ENCODE results near the gene SLC35F2. TPM values are rescaled to one million over a fixed set of nuclear protein-coding genes. Genes with fewer than 3 reads are reported as not detected.
"Not testable (repeated sequence)": the region's sequence is repeated elsewhere in the genome, so short reads cannot be mapped to it uniquely, and the experiment has no call there.

The SLC35F2 gene, protein sequence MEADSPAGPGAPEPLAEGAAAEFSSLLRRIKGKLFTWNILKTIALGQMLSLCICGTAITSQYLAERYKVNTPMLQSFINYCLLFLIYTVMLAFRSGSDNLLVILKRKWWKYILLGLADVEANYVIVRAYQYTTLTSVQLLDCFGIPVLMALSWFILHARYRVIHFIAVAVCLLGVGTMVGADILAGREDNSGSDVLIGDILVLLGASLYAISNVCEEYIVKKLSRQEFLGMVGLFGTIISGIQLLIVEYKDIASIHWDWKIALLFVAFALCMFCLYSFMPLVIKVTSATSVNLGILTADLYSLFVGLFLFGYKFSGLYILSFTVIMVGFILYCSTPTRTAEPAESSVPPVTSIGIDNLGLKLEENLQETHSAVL
- 4.1 TPM for polyA plus RNA-seq (ENCODE audit: insufficient read length)

DNA sequence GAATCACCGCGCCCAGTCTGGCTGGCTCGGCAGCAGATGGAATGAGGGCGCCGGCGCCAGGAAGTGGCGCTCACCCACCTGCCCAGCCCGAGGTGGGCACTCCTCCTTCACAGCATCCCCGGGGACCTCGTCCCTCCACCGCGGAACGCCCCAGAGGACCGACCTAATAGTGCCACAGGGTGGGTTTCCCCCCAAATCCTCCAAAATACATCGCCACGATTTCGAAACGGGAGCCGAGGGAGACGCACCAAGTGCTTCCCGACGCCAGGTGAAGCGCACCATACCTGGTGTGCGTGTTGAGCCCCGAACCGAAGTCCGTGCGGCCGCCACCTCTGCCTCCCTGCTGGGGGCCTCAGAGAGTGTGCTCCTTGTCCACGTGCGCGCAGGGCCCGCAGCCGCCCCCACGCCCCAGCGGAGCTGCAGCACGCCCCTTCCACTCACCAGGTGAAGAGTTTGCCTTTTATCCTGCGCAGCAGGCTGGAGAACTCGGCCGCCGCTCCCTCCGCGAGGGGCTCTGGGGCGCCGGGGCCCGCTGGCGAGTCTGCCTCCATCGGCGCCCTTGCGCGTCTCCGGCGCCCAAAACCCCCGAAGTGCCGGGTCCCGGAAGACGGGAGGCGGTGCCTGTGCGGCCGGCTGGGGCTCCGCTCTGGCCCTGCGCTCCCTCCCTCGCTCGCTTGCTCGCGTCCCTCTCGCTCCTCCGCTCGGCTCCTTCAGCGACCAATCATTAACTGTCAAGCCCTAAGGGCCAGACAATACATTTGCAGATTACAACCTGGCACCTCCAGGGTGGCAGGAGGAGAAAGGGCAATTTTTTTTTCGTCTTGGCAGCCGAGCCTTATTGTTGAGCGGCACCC is at the start of gene SLC35F2:
SLC35F2 (minus strand) TSS at position 571 of the 854 bp plus-strand sequence; CDS start at position 551, 20 bp downstream.
- DNase-seq (ENCODE audit: low read depth): no peak

DNA sequence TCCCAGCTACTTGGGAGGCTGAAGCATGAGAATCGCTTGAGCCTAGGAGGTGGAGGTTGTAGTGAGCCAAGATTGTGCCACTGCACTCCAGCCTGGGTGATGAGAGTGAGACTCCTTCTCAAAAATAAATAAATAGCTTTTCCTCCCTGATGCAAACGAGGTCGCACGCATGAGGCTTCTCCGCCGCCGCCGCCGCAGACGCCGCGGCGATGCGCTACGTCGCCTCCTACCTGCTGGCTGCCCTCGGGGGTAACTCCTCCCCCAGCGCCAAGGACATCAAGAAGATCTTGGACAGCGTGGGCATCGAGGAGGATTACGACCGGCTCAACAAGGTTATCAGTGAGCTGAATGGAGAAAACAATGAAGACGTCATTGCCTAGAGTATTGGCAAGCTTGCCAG is 49.6 kb upstream of the SLC35F2 start:
- no peak for DNase-seq (ENCODE audit: low read depth)

DNA sequence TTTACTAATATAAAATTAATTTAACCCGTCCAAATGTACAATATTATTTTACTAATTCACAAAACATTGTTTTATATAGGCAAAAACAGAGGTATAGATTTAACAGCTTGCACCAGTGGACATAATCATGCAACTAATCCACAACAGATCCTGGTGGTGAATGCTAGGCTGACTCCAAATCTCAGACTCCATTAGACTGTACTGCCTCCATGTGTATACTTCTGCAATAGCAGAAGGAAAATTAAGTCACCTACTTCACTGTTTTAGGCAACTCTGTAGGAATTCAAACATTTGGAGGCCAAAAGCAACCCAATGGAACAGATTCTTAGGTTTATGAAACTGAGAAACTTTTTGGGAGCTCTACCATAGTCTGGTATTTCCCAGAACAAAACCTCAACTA is 39.7 kb upstream of the SLC35F2 start:
- peak; percentile 1 for DNase-seq (ENCODE audit: low read depth)

DNA sequence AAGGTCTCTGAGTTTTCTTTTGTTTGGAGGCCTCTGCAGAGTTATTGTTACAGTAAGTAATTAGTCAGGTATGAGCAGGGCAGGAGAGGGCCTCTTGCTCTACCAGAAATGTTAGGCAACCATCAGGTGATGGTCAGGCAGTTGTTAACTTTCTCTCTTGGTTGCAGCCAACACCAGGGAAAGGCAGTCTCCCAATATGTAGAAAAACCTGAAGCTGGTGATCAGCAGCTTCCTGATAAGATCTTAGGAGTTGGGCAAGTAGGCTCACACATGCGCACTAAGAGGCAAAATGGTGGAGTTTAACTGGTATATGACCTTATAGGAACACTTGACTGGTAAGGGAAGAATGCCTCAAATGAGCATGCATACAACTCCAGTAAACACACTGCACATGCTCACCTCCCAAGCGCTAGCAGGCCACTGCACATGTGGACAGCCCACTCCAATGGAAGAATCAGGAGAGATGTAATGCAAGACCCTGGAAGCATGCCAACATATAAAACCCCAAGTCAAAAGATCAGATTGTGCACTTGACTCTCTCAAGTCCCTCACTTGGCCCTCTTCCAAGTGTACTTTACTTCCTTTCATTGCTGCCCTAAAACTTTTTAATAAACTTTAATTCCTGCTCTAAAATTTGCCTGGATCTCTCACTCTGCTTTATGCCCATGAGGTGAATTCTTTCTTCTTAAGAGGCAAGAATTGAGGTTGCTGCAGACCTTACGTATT is 23.7 kb upstream of the SLC35F2 start:
- no peak for DNase-seq (ENCODE audit: low read depth)

DNA sequence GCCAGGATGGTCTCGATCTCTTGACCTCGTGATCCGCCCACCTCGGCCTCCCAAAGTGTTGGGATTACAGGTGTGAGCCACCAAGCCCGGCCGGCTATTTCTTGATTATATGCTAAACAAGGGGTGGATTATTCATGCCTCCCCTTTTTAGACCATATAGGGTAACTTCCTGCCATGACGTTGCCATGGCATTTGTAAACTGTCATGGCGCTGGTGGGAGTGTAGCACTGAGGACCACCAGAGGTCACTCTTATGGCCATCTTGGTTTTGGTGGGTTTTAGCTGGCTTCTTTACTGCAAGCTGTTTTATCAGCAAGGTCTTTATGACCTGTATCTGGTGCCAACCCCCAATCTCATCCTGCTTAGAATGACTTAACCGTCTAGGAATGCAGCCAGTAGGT is 22.9 kb upstream of the SLC35F2 start:
- not testable (repeated sequence) for DNase-seq (ENCODE audit: low read depth)

DNA sequence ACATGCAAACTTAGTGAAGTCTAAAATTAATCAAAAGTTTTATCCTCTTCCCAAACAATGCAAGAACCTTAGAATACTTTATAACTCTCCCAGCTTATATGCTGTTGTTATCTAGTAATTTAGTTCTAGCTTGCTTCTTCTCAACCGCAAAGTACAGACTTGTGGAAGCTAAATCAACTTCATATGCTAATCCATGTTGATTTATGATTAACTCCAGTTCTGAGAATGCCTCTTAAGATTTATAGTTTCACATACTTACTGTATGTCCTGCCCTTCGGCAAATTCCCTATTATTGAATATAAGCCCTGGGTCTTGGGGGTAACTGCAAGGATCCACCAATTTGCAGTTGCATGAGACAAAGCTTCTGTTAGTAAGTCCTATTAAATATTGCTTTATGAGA is 17.6 kb upstream of the SLC35F2 start:
- no peak for DNase-seq (ENCODE audit: low read depth)

DNA sequence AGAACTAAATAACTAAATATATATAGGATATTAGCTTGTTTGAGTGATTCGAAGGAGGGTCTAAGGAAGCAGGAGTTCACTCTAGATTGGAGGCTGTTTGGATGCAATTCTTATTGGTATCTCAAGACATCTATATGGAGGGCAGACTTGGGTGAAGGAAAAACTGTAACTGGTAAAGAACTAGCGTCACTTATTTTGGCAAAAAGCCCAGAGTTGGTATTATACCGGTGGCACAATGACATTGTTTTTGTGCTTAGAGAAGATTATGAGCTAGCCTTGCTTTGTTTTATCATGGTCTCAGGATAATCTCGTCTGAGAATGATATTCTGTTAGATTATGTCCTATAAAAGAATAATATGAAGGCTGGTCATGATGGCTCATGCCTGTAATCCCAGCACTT is 6.0 kb upstream of the SLC35F2 start:
- no peak for DNase-seq (ENCODE audit: low read depth)

DNA sequence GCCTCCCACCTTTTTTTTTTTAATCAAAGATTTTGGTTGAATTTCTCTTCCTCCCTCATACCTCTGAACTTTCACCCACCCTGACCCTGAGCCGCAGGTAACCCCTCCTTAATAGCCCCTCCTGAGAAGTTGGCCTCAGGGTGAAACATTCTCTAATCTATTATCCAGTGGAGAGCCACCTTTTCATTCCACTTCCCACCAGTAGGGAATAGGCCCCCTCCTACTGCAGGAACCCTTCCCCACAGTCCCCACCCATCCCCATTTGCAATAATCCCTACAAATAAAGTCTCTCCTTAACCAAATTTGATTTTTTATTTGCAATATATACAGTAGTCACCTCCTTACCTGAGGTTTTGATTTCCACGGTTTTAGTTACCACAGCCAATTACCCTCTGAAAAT is 2.1 kb upstream of the SLC35F2 start:
- DNase-seq (ENCODE audit: low read depth): no peak

DNA sequence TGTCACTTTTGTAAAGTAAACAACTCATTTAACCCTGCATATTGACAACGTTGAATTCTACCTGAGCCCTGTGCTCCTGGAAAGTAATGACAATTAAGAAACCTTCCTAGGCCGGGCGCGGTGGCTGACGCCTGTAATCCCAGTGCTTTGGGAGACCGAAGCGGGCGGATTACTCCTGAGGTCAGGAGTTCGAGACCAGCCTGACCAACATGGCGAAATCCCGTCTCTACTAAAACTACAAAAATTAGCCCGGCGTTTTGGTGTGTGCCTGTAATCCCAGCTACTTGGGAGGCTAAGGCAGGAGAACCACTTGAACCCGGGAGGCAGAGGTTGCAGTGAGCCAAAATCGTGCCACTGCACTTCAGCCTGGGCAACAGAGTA is 1.6 kb upstream of the SLC35F2 start:
- DNase-seq (ENCODE audit: low read depth): not testable (repeated sequence)

DNA sequence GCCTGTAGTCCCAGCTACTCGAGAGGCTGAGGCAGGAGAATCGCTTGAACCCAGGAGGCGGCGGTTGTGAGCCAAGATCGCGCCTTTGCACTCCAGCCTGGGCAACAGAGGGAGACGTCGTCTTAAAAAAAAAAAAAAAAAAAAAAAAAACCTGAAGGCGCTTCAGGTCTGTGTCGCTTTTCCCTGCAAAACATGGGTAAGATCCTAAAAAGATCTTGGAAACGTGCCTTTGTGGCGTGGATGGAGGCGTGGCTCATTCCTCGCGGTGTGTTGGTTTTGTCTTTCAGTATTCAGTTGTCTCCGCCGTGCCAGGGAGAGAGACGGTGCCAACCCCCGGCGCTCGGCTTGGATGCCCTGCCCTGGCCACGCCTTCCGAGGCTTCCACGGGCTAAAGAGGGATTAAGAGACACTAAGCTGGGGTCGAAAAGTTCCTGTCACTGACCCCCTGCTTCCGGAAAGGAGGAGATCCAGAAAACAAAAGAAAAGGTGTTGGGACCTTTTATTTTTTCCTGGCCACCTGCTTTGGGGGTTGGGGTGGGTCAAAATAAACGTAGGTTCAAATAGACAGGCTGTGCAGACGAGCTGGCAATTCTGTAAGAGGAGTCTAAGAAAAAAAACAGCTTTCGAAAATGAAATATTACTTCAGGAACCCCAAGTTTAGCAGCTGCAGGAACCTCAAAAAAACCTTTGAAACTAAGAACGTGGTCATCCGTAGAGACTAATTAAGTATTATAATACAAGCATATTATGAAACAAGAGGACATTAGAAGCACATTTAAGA is 1.1 kb upstream of the SLC35F2 start:
- DNase-seq (ENCODE audit: low read depth): no peak

DNA sequence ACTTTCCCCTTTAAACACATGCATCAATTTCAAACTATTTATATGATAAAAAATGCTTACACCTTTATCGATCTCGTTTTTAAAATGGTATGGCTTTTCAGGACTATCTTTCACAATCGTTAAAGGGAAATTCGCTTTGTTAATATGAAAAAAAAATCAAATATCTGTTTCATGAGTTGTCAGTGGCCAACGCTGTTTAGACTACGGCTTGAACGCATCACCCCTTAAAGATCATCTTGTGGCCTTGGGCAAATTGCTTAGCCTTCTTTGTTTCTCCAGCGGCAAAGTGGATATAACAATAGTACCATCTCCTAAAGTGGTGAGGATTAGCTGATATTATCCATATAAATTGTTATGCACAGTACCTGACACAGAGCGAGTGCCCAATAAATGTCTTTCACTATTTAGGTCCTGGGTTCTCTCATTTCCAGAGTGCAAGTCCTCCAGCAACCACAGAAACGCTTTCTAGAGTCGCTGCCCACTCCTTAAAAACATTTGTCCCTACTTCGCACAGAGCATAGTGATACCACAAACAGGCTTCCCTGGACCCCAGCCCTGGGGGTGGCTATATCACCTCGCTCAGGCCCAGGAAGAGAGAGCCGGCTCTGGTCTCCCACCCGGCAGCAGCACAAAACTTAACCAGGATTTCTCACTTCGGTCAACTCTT is 904 bp downstream of the SLC35F2 start:
- DNase-seq (ENCODE audit: low read depth): no peak

DNA sequence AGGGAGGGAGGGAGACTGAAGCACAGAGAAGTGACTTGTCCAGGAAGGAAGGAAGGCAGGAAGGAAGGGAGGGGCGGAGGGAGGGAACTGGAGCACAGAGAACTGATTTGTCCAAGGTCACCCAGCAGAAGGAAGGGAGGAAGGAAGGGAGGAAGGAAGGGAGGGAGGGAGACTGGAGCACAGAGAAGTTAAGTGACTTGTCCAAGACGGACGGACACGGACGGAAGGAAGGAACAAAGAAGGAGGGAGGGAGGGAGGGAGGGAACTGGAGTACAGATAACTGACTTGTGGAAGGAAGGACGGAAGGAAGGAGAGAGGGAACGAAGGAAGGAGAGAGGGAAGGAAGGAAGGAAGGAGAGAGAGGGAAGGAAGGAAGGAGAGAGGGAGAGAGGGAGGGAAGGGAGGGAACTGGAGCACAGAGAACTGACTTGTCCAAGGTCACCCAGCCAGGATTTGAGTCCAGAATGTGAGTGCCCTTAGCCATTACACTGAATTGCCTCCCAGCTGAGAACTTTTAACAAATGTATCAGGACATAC is 1.5 kb downstream of the SLC35F2 start:
- no peak for DNase-seq (ENCODE audit: low read depth)

DNA sequence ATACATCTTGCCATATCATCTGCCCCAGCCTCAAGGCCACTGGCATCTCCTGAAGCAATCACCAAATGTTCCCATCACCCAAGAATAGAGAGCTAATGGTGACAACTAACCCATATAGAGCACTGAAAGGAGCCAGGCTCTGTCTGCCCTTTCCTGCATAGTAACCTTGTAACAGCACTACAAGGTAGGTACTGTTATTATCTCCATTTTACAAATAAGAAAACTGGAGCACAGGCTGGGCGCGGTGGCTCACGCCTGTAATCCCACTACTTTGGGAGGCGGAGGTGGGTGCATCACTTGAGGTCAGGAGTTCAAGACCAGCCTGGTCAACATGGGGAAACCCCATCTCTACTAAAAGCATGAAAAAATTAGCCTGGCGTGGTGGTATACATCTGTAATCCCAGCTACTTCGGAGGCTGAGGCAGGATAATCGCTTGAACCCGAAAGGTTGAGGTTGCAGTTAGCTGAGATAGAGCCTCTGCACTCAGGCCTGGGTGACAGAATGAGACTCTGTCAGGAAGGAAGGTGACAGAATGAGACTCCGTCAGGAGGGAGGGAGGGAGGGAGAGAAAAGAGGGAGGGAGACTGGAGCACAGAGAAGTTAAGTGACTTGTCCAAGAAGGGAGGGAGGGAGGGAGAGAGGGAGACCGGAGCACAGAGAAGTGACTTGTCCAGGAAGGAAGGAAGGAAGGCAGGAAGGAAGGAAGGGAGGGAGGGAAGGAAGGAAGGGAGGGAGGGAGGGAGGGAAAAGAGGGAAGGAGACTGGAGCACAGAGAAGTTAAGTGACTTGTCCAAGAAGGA is 2.2 kb downstream of the SLC35F2 start:
- no peak for DNase-seq (ENCODE audit: low read depth)

DNA sequence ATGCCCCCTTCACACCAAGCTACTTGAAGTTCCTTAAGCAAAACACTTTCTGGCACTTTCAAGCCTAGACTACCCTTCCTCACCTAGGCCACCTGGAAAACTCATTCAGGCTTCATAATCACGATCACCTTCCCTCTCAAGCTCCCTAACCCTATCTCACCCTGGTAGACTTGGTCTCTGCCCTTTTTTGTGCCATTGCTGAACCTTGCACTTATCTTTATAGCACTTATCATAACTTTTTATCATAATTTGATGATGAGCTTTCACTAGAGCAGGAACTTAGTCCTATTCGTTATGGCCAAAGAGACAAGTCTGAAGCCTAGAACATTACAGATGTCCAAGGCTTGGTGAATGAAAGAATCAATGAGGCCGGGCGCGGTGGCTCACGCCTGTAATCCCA is 5.5 kb downstream of the SLC35F2 start:
- DNase-seq (ENCODE audit: low read depth): no peak

DNA sequence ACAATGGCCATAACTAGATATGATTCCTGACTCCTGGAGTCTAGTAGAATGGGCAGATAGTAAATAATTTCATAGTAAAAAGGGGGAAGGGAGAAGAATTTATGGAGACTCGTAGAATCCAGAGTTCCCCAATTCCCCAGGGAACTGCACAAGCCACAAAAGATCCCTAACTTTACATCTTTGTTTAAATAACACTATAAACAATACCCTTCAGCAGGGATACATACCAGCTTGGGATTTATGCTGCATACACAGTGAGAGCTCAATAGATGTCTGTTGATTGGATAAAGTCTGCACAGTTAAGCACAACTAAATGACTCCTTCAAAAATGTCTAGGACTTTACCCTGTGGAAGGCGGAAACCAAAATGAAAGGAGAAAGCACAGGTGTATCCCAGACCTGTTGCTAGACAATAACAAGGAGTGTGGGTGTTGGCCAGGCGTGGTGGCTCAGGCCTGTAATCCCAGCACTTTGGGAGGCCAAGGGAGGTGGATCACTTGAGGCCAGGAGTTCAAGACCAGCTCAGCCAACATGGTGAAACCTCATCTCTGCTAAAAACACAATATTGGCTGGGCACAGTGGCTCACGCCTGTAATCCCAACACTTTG is 6.8 kb downstream of the SLC35F2 start:
- no peak for DNase-seq (ENCODE audit: low read depth)

DNA sequence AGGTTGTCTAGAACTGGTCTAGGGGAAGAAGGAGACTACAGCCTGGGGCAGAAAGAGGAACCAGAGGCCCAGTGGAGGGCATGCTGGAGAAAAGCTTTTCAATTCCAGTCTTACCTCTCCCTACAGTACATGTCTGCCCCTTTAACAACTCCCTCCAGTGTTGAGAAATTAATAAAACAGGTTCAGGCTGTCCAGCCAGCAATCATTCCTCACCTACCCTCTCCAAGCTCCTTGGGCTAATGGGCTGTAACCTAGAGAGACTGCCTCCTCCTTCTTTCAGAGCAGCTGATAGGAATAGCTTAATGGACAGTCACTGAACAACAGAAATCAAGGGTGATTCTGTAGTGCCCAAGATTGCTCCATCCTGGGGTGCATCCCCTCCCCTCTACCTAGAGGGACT is 8.8 kb downstream of the SLC35F2 start:
- DNase-seq (ENCODE audit: low read depth): no peak

DNA sequence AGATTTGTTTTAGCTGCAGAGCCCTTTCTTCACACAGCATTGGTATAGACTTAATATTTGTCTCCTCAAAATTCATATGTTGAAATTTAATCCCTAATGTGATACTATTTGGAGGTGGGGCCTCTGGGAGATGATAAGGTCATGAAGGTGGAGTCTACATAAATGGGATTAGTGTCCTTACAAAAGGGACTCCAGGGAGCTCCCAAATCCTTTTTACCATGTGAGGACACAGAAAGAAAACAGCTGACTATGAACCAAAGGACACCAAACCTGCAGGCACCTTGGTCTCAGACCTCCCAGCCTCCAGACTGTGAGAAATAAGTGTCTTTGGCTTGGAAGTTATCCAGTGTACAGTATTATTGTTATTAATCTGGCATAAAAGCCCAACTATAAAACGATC is 10.2 kb downstream of the SLC35F2 start:
- DNase-seq (ENCODE audit: low read depth): no peak

DNA sequence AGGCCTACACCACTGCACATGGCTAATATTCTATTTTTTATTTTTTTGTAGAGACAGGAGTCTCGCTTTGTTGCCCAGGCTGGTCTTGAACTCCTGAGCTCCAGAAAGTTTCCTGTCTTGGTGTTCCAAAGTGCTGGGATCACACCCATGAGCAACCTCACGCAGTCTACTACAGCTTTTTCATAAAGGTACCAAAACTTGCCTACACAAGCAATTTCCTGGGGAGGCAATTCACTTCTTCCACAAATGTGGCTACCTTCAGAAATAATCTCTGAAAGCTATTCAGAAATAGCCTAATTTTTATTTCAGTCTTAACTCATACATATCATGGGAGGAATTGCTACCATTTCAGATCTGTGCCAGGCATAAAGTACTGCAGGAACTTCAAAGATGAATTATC is 11.4 kb downstream of the SLC35F2 start:
- no peak for DNase-seq (ENCODE audit: low read depth)

DNA sequence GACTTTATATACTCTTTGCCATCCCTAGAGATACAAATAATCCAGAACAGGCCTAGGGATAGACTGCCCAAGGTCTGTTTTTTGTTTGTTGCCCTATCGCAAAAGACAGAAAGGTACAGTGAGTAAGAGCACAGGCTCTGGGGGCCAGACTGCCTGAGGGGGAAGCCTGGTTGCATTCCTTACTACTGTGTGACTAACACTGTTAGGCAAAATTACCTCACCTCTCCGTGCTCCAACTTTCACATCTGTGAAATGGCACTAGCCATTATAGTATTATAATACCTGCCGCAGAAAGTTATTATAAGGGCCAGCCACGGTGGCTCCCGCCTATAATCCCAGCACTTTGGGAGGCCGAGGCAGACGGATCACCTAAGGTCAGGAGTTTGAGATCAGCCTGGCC is 14.5 kb downstream of the SLC35F2 start:
- no peak for DNase-seq (ENCODE audit: low read depth)
